ENCODE measurements around the gene STARD3.

DNA sequence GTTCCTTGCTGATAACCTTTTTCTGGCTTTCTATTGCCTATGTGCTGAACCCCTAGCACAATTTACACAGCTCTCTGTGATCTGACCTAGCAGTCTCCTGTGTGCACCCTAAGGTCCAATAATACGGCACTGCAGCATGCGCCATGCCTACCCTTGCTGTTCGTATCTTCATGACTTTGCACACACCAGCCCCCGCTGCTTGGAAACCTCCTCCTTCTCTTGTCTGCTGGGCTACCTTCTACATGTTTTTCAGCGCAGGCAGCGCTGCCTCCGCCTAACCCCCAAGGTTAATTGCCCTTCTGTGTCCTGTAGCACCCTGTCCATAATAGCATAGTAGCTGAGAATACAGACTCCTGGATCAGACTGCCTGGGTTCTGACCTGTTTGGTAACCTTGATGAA lies 1.4 kb downstream of the STARD3 start:
- TF ChIP-seq, protein P1, sequence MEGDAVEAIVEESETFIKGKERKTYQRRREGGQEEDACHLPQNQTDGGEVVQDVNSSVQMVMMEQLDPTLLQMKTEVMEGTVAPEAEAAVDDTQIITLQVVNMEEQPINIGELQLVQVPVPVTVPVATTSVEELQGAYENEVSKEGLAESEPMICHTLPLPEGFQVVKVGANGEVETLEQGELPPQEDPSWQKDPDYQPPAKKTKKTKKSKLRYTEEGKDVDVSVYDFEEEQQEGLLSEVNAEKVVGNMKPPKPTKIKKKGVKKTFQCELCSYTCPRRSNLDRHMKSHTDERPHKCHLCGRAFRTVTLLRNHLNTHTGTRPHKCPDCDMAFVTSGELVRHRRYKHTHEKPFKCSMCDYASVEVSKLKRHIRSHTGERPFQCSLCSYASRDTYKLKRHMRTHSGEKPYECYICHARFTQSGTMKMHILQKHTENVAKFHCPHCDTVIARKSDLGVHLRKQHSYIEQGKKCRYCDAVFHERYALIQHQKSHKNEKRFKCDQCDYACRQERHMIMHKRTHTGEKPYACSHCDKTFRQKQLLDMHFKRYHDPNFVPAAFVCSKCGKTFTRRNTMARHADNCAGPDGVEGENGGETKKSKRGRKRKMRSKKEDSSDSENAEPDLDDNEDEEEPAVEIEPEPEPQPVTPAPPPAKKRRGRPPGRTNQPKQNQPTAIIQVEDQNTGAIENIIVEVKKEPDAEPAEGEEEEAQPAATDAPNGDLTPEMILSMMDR (IDR thresholded peaks at IDR 0.05) = no peak
- no peak for TF ChIP-seq POLR2A (IDR thresholded peaks at IDR 0.05)
